IPS-18c (cell line): ENCODE data around the gene PLEKHA3.
A peak's percentile ranks its signal among the peaks of the same experiment; 100 is the strongest.
"Not testable (repeated sequence)": the region's sequence is repeated elsewhere in the genome, so short reads cannot be mapped to it uniquely, and the experiment has no call there.

Source experiments
- H3K4me3 ChIP-seq: 2 replicates; pipeline ENCODE4 v1.7.0; 2013; ENCODE audit warnings: low read depth, mild to moderate bottlenecking, low read length, moderate library complexity; ENCODE audit not compliant: insufficient read depth
- H3K9me3 ChIP-seq: one replicate; pipeline ENCODE4 v1.6.1; 2013; ENCODE audit warnings: mild to moderate bottlenecking, low read length, moderate library complexity; ENCODE audit not compliant: control insufficient read depth, insufficient read depth

The PLEKHA3 gene

GRCh38 chr2:178480227-178481181, at the start of gene PLEKHA3:
Gene PLEKHA3, plus strand, starts transcription at chr2:178480457. Its CDS starts 413 bp downstream, at chr2:178480870.
- H3K4me3 ChIP-seq, result peak within 1 kb of the TSS; percentile 62
- H3K9me3 ChIP-seq, result no peaks in the 10 kb centered on the region

GRCh38 chr2:178436662-178437061, 43.6 kb upstream of the PLEKHA3 start:
- Histone ChIP-seq H3K9me3 (no peaks in the 10 kb centered on the region), H3K4me3 (no peak overlapping the region)

GRCh38 chr2:178441426-178441825, 38.8 kb upstream of the PLEKHA3 start:
- Histone ChIP-seq H3K9me3 (no peaks in the 10 kb centered on the region), H3K4me3 (no peak overlapping the region)

GRCh38 chr2:178448968-178449661, 31.1 kb upstream of the PLEKHA3 start:
- Histone ChIP-seq H3K9me3 (peaks cover 2% of the 10 kb centered on the region), H3K4me3 (no peak overlapping the region)

- Histone ChIP-seq H3K9me3 (peaks cover 2% of the 10 kb centered on the region), H3K4me3 (peak overlapping the region; percentile 64)
These were observed 30.3 kb upstream of the PLEKHA3 start for GRCh38 chr2:178449700-178450523.

GRCh38 chr2:178450524-178450773, 29.8 kb upstream of the PLEKHA3 start:
- Histone ChIP-seq H3K9me3 (peaks cover 2% of the 10 kb centered on the region), H3K4me3 (peak overlapping the region; percentile 64)

- peaks cover 2% of the 10 kb centered on the region for H3K9me3 ChIP-seq
- peak within 1 kb of the TSS; percentile 64 for H3K4me3 ChIP-seq
These were observed 29.3 kb upstream of the PLEKHA3 start, which contains the start of the genes PJVK and PRKRA for GRCh38 chr2:178450774-178451525. Gene PJVK, plus strand, starts transcription at chr2:178451378. Its CDS starts 2,032 bp downstream, at chr2:178453410. Gene PRKRA, minus strand, starts transcription at chr2:178451175. Its CDS starts 145 bp downstream, at chr2:178451030.

- no peak overlapping the region for H3K4me3 ChIP-seq
These were observed 27.9 kb upstream of the PLEKHA3 start for GRCh38 chr2:178452334-178452733.

GRCh38 chr2:178452870-178453269, 27.4 kb upstream of the PLEKHA3 start:
- peaks cover 2% of the 10 kb centered on the region for H3K9me3 ChIP-seq

More at GRCh38 chr2:178452334-178452733, 27.9 kb upstream of the PLEKHA3 start:
- H3K9me3 ChIP-seq, result peaks cover 2% of the 10 kb centered on the region

GRCh38 chr2:178455947-178456346, 24.3 kb upstream of the PLEKHA3 start:
- H3K4me3 ChIP-seq, result no peak overlapping the region
- H3K9me3 ChIP-seq, result no peaks in the 10 kb centered on the region

More at GRCh38 chr2:178452870-178453269, 27.4 kb upstream of the PLEKHA3 start:
- H3K4me3 ChIP-seq, result no peak overlapping the region

GRCh38 chr2:178457390-178457886, 22.8 kb upstream of the PLEKHA3 start:
- no peaks in the 10 kb centered on the region for H3K9me3 ChIP-seq
- H3K4me3 ChIP-seq, result no peak overlapping the region

GRCh38 chr2:178469219-178469849, 10.9 kb upstream of the PLEKHA3 start:
- Histone ChIP-seq H3K4me3 (no peak overlapping the region), H3K9me3 (no peaks in the 10 kb centered on the region)

GRCh38 chr2:178471313-178471712, 8.9 kb upstream of the PLEKHA3 start:
- H3K9me3 ChIP-seq, H3K4me3 ChIP-seq: not testable (repeated sequence)

GRCh38 chr2:178473373-178473772, 6.9 kb upstream of the PLEKHA3 start:
- no peaks in the 10 kb centered on the region for H3K9me3 ChIP-seq
- no peak overlapping the region for H3K4me3 ChIP-seq

GRCh38 chr2:178473931-178474330, 6.3 kb upstream of the PLEKHA3 start:
- Histone ChIP-seq H3K9me3 (no peaks in the 10 kb centered on the region), H3K4me3 (no peak overlapping the region)

- Histone ChIP-seq H3K9me3 (no peaks in the 10 kb centered on the region), H3K4me3 (no peak overlapping the region)
These were observed 5.7 kb upstream of the PLEKHA3 start for GRCh38 chr2:178474560-178474959.
